Cardiac fibroblast (primary cell): ENCODE measurements around the gene ZNF821.

ENCODE experiments used
- DNase-seq, 2 donors: peaks; one replicate each; pipeline versions ENCODE4 v3.0.0 to v3.0.0-alpha.2; 2010; ENCODE audit warnings: low read depth in 2 of 2
- H3K4me3 ChIP-seq, 2 donors: replicated peaks in 1 of 2; 1 replicate in 1 of 2; 2 replicates in 1 of 2; pipeline ENCODE4 v1.5.1; 2011; ENCODE audit warnings: low read depth in 2 of 2, low read length in 2 of 2, mild to moderate bottlenecking in 2 of 2, moderate library complexity in 1 of 2
- CTCF ChIP-seq: IDR thresholded peaks from one replicate; pipeline ENCODE4 v1.5.1; 2011; ENCODE audit warnings: low read depth, mild to moderate bottlenecking, low read length, inconsistent platforms

Gene ZNF821

GRCh38 chr16:71894921-71895678 is 11.1 kb upstream of the ZNF821 start, which contains the start of gene IST1:
Gene IST1, plus strand, starts transcription at chr16:71895531. Its CDS starts 20,110 bp downstream, at chr16:71915641.
- DNase-seq: peak; percentile 99
- peak within 1 kb of the TSS; percentile 83 to 94 for H3K4me3 ChIP-seq
- TF ChIP-seq CTCF: no peak

GRCh38 chr16:71894229-71894920 is 10.4 kb upstream of the ZNF821 start:
- no peak for TF ChIP-seq CTCF
- DNase-seq: peak; percentile 67 to 74

GRCh38 chr16:71893888-71894228 is 9.9 kb upstream of the ZNF821 start:
- peak overlapping the region; percentile 83 to 94 for H3K4me3 ChIP-seq
- TF ChIP-seq CTCF: no peak

More at GRCh38 chr16:71894229-71894920, 10.4 kb upstream of the ZNF821 start:
- peak overlapping the region; percentile 83 to 94 for H3K4me3 ChIP-seq

DNA sequence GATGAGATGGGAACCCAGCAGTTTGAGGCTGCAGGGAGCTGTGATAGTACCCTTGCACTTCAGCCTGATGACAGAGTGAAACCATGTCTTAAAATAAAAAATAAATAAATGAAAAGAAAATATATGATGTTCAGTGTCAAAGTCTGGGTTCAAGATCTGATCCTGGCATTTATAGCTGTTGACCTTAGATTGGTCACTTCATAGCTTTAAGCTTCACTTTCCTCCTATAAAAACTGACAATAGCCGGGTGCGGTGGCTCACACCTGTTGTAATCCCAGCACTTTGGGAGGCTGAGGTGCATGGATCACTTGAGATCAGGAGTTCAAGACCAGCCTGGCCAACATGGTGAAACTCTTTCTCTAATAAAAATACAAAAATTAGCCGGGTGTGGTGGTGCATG is 5.2 kb upstream of the ZNF821 start:
- H3K4me3 ChIP-seq: no peak overlapping the region
- no peak for DNase-seq
- no peak for TF ChIP-seq CTCF

More at GRCh38 chr16:71893888-71894228, 9.9 kb upstream of the ZNF821 start:
- no peak for DNase-seq

DNA sequence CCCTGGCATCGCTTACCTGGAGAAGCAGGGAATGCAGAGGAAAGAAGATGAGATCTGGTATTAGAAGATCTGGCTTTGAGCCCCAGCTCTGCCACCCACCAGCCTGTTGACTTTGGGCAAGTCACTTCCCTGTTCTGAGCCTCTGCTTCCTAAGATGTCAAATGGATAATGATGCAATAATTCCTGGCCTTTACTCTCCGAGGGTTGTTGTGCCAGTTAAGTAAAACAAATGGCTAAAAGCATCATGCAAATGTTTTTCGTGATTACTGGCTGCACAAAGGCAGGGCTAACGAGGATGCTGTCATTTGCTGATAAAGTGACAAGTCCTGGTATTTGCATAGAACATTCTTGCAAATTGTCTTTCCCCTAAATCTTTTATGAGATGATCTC is 1.3 kb upstream of the ZNF821 start:
- H3K4me3 ChIP-seq: no peak overlapping the region

More for the DNA sequence above, 1.3 kb upstream of the ZNF821 start:
- no peak for TF ChIP-seq CTCF
- DNase-seq: no peak
